HepG2 (cell line): Measurements from ENCODE around the gene RALY. TPM values are rescaled to one million over a fixed set of nuclear protein-coding genes. Genes with fewer than 3 reads are reported as not detected.

Experiments used
- ARHGAP35 ChIP-seq: sonication (generic); formaldehyde crosslinking; IDR thresholded peaks from 2 replicates; pipeline ENCODE4 v1.9.0; 2022; ENCODE audit warnings: mild to moderate bottlenecking, inconsistent platforms, moderate library complexity, missing genetic modification reagents, borderline replicate concordance
- ARNTL ChIP-seq: sonication (generic); formaldehyde crosslinking; IDR thresholded peaks from 2 replicates; pipeline ENCODE4 v1.4.0; 2020; ENCODE audit warnings: mild to moderate bottlenecking, missing genetic modification reagents
- CBX1 ChIP-seq: IDR thresholded peaks from one replicate; pipeline ENCODE4 v1.6.1; 2016; ENCODE audit warnings: antibody characterized with exemption, low read depth
- CEBPB ChIP-seq: IDR thresholded peaks from 2 replicates; pipeline ENCODE4 v1.6.1; 2011; ENCODE audit warnings: low read depth, low read length, improper control_type of control experiment, borderline replicate concordance
- GATA4 ChIP-seq: sonication (generic); IDR thresholded peaks from 2 replicates; pipeline ENCODE4 v1.6.1; 2016; ENCODE audit warnings: antibody characterized with exemption, low read depth, borderline replicate concordance
- GATAD2A ChIP-seq: IDR thresholded peaks from 2 replicates; pipeline ENCODE4 v1.6.1; 2016
- HNF4A ChIP-seq: sonication (generic); formaldehyde crosslinking; IDR thresholded peaks from 2 replicates; pipeline ENCODE4 v1.4.0; 2020; ENCODE audit warnings: missing genetic modification reagents
- HOXD1 ChIP-seq: sonication (generic); formaldehyde crosslinking; IDR thresholded peaks from 2 replicates; pipeline ENCODE4 v1.5.0; 2020; ENCODE audit warnings: missing genetic modification reagents
- IRX3 ChIP-seq: sonication (generic); formaldehyde crosslinking; IDR thresholded peaks from 2 replicates; pipeline ENCODE4 v1.8.1; 2023; ENCODE audit warnings: mild to moderate bottlenecking, low read depth, missing genetic modification reagents, borderline replicate concordance
- PHB2 ChIP-seq: fragments of 450-650 bp; IDR thresholded peaks from 2 replicates; pipeline ENCODE4 v1.6.1; 2018; ENCODE audit not compliant: partially characterized antibody
- PHF20 ChIP-seq: sonication (generic); formaldehyde crosslinking; IDR thresholded peaks from 2 replicates; pipeline ENCODE4 v1.5.0; 2020; ENCODE audit warnings: mild to moderate bottlenecking, missing genetic modification reagents
- RAD21 ChIP-seq: fragments of 450-650 bp; formaldehyde crosslinking; IDR thresholded peaks from 2 replicates; pipeline ENCODE4 v1.5.0; 2020; ENCODE audit warnings: mild to moderate bottlenecking
- RARG ChIP-seq: sonication (generic); formaldehyde crosslinking; IDR thresholded peaks from 2 replicates; pipeline ENCODE4 v1.4.0; 2020; ENCODE audit warnings: low read depth, mild to moderate bottlenecking, missing genetic modification reagents
- TCF12 ChIP-seq, 2 experiments: fragments of 450-650 bp in 1 of 2; sonication (generic) in 1 of 2; formaldehyde crosslinking in 1 of 2; IDR thresholded peaks; 2 replicates each; pipeline versions ENCODE4 v1.6.1 to v1.8.0; 2017 to 2022; ENCODE audit warnings: antibody characterized with exemption in 1 of 2, mild to moderate bottlenecking in 1 of 2, missing genetic modification reagents in 1 of 2, moderate library complexity in 1 of 2
- ZKSCAN1 ChIP-seq: fragments of 150-350 bp; IDR thresholded peaks from 2 replicates; pipeline ENCODE4 v1.6.1; 2014; ENCODE audit warnings: low read length
- ZNF10 ChIP-seq: sonication (generic); formaldehyde crosslinking; IDR thresholded peaks from 2 replicates; pipeline ENCODE4 v1.4.0; 2020; ENCODE audit warnings: mild to moderate bottlenecking, low read depth, missing genetic modification reagents, borderline replicate concordance
- ZNF143 ChIP-seq: sonication (generic); formaldehyde crosslinking; IDR thresholded peaks from 2 replicates; pipeline ENCODE4 v1.4.0; 2020; ENCODE audit warnings: missing genetic modification reagents
- ZNF17 ChIP-seq: sonication (generic); formaldehyde crosslinking; IDR thresholded peaks from 2 replicates; pipeline ENCODE4 v1.5.0; 2020; ENCODE audit warnings: mild to moderate bottlenecking, missing genetic modification reagents
- ZNF180 ChIP-seq: sonication (generic); formaldehyde crosslinking; IDR thresholded peaks from 2 replicates; pipeline ENCODE4 v1.4.0; 2020; ENCODE audit warnings: low read depth, missing genetic modification reagents, borderline replicate concordance
- ZNF256 ChIP-seq: sonication (generic); formaldehyde crosslinking; conservative IDR thresholded peaks from 2 replicates; pipeline ENCODE4 v1.4.0; 2020; ENCODE audit warnings: missing genetic modification reagents
- ZNF274 ChIP-seq: sonication (generic); formaldehyde crosslinking; IDR thresholded peaks from 2 replicates; pipeline ENCODE4 v1.5.1; 2020; ENCODE audit warnings: mild to moderate bottlenecking, missing genetic modification reagents
- ZNF280B ChIP-seq: sonication (generic); formaldehyde crosslinking; IDR thresholded peaks from 2 replicates; pipeline ENCODE4 v1.5.0; 2020; ENCODE audit warnings: missing genetic modification reagents, mild to moderate bottlenecking, borderline replicate concordance
- ZNF451 ChIP-seq: sonication (generic); formaldehyde crosslinking; IDR thresholded peaks from 2 replicates; pipeline ENCODE4 v1.5.0; 2020; ENCODE audit warnings: mild to moderate bottlenecking, missing genetic modification reagents
- ZNF572 ChIP-seq: sonication (generic); formaldehyde crosslinking; IDR thresholded peaks from 2 replicates; pipeline ENCODE4 v1.5.1; 2020; ENCODE audit warnings: mild to moderate bottlenecking, missing genetic modification reagents
- ZNF776 ChIP-seq: sonication (generic); formaldehyde crosslinking; IDR thresholded peaks from 2 replicates; pipeline ENCODE4 v1.4.0; 2020; ENCODE audit warnings: mild to moderate bottlenecking, missing genetic modification reagents
- ZNF790 ChIP-seq: sonication (generic); formaldehyde crosslinking; IDR thresholded peaks from 2 replicates; pipeline ENCODE4 v1.8.0; 2022; ENCODE audit warnings: missing genetic modification reagents, mild to moderate bottlenecking, borderline replicate concordance
- ZNF879 ChIP-seq: sonication (generic); formaldehyde crosslinking; IDR thresholded peaks from 2 replicates; pipeline ENCODE4 v1.8.1; 2023; ENCODE audit warnings: missing genetic modification reagents
- ZSCAN12 ChIP-seq: sonication (generic); formaldehyde crosslinking; IDR thresholded peaks from 2 replicates; pipeline ENCODE4 v1.9.0; 2021; ENCODE audit warnings: mild to moderate bottlenecking, missing genetic modification reagents
- polyA plus RNA-seq, 8 experiments: library from polyadenylated mRNA; depleted of rRNA in 3 of 8; stranded (reverse) in 7 of 8; unstranded in 1 of 8; fragments of >200 nt; fragmentation: Illumina TruSeq in 4 of 8; extraction: Trizol in 4 of 8; gene quantifications; 2 replicates each; pipeline versions ENCODE4 v1.2.1 to v1.2.3, GENCODE V29; 2011 to 2016; ENCODE audit warnings: low read depth in 4 of 8, missing spikeins in 1 of 8, mixed read lengths in 1 of 8; ENCODE audit not compliant: insufficient read depth in 1 of 8
- total RNA-seq, 5 experiments: library from RNA; depleted of rRNA; stranded (reverse); fragments of >200 nt; fragmentation: Illumina TruSeq; extraction: Trizol; gene quantifications; 2 replicates each; pipeline ENCODE4 v1.2.3, GENCODE V29; 2016; ENCODE audit warnings: low read depth in 1 of 5
- TF ChIP-seq, protein P1 (sequence below): sonication (generic); formaldehyde crosslinking; IDR thresholded peaks from 2 replicates; pipeline ENCODE4 v1.4.0; 2020; ENCODE audit warnings: mild to moderate bottlenecking, missing genetic modification reagents
- TF ChIP-seq, protein P2 (sequence below): sonication (generic); formaldehyde crosslinking; IDR thresholded peaks from 2 replicates; pipeline ENCODE4 v1.5.0; 2020; ENCODE audit warnings: mild to moderate bottlenecking, missing genetic modification reagents

RALY gene
- total and polyA plus RNA-seq, 2 of the 13 experiments (the other 11 are each of a cell fraction or from before 2014, with no cell fraction given) = 178 to 186 TPM

GRCh38 chr20:33993576-33994221 lies at the start of gene RALY (continued):
- TF ChIP-seq ZNF10 (CRISPR knock-in tag) = no peak
- peak; percentile 77; the same call in 1 of the 2 replicates for TF ChIP-seq ZNF274 (CRISPR knock-in tag)
- 0 out of 2 replicates have a peak, but pooled peaks have one; percentile 44 for TF ChIP-seq ZNF280B (CRISPR knock-in tag)
- no peak for TF ChIP-seq HNF4A (CRISPR knock-in tag)
- TF ChIP-seq, protein P1, sequence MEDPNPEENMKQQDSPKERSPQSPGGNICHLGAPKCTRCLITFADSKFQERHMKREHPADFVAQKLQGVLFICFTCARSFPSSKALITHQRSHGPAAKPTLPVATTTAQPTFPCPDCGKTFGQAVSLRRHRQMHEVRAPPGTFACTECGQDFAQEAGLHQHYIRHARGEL = no peak
- peak; percentile 83; the same call in 1 of the 2 replicates for TF ChIP-seq GATA4
- TF ChIP-seq PHB2 = no peak
- no peak for TF ChIP-seq ZSCAN12
- no peak; the same call in 1 of the 2 replicates for TF ChIP-seq GATAD2A (CRISPR knock-in tag)
- TF ChIP-seq ZNF17 (CRISPR knock-in tag) = no peak
- no peak for TF ChIP-seq CBX1
- no peak; the same call in 1 of the 2 replicates for TF ChIP-seq ZNF451
- no peak for TF ChIP-seq ZNF143 (CRISPR knock-in tag)
- TF ChIP-seq PHF20 (CRISPR knock-in tag) = peak; percentile 70; the same call in 1 of the 2 replicates
- no peak; the same call in 1 of the 2 replicates for TF ChIP-seq ZNF256 (CRISPR knock-in tag)
- TF ChIP-seq ZNF790 = peak; percentile 62; the same call in 1 of the 2 replicates
- TF ChIP-seq TCF12 (IDR thresholded peaks at IDR 0.05) = no peak
- TF ChIP-seq TCF12 (CRISPR knock-in tag; IDR thresholded peaks at IDR 0.05) = no peak
- TF ChIP-seq ZNF776 (CRISPR knock-in tag) = peak; percentile 97
- TF ChIP-seq RARG (CRISPR knock-in tag) = no peak
- TF ChIP-seq ZNF180 (CRISPR knock-in tag) = no peak
- peak; percentile 65; the same call in 1 of the 2 replicates for TF ChIP-seq ARHGAP35
- TF ChIP-seq ZNF879 (CRISPR knock-in tag) = no peak
- TF ChIP-seq, protein P2, sequence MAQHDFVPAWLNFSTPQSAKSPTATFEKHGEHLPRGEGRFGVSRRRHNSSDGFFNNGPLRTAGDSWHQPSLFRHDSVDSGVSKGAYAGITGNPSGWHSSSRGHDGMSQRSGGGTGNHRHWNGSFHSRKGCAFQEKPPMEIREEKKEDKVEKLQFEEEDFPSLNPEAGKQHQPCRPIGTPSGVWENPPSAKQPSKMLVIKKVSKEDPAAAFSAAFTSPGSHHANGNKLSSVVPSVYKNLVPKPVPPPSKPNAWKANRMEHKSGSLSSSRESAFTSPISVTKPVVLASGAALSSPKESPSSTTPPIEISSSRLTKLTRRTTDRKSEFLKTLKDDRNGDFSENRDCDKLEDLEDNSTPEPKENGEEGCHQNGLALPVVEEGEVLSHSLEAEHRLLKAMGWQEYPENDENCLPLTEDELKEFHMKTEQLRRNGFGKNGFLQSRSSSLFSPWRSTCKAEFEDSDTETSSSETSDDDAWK (CRISPR knock-in tag) = no peak
- TF ChIP-seq ARNTL (CRISPR knock-in tag) = no peak; the same call in none of the 2 replicates
- TF ChIP-seq CEBPB = no peak
- TF ChIP-seq ZNF572 = no peak
- TF ChIP-seq HOXD1 (CRISPR knock-in tag) = 0 out of 2 replicates have a peak, but pooled peaks have one; percentile 36
- TF ChIP-seq RAD21 (CRISPR knock-in tag) = peak; percentile 76
- no peak for TF ChIP-seq ZKSCAN1
- TF ChIP-seq IRX3 (CRISPR knock-in tag) = peak; percentile 86; the same call in 1 of the 2 replicates
